Activated B cell treated with CpG ODN at 0.5 μM for 24 hours (primary cell): ENCODE results near the gene FMNL2. TPM values are rescaled to one million over a fixed set of nuclear protein-coding genes. Genes with fewer than 3 reads are reported as not detected.

Experiments
- ATAC-seq: fragments of 200-7000 bp; cut with Tn5 transposase; one replicate; pipeline ENCODE4 v1.10.0; 2021; ENCODE audit warnings: low read depth, mild to moderate bottlenecking, moderate library complexity
- CTCF ChIA-PET: fragments of 350-600 bp; sonication (Branson Sonifier 250); formaldehyde crosslinking; loops from one replicate; lab custom pipeline; 2021; ENCODE audit warnings: antibody characterized with exemption; lab: Charles Lee
- POLR2A ChIA-PET: fragments of 350-600 bp; sonication (Branson Sonifier 250); formaldehyde crosslinking; loops from one replicate; lab custom pipeline; 2021; ENCODE audit warnings: antibody characterized with exemption; lab: Charles Lee
- DNase-seq: peaks from one replicate; pipeline ENCODE4 v3.0.0; 2022
- H3K27ac Mint-ChIP-seq: one replicate; pipeline ENCODE4 v1.8.0; 2020; ENCODE audit warnings: mixed read lengths
- H3K27me3 Mint-ChIP-seq: one replicate; pipeline ENCODE4 v1.8.0; 2021; ENCODE audit warnings: mixed read lengths
- H3K36me3 Mint-ChIP-seq: one replicate; pipeline ENCODE4 v1.8.0; 2021; ENCODE audit warnings: low read depth, mixed read lengths
- H3K4me1 Mint-ChIP-seq: one replicate; pipeline ENCODE4 v1.8.0; 2021; ENCODE audit warnings: mixed read lengths
- H3K4me3 Mint-ChIP-seq: one replicate; pipeline ENCODE4 v1.8.0; 2020; ENCODE audit warnings: mild to moderate bottlenecking, mixed read lengths
- H3K9me3 Mint-ChIP-seq: one replicate; pipeline ENCODE4 v1.8.0; 2020; ENCODE audit warnings: mixed read lengths
- intact Hi-C: fragments of 100-400 bp; cut with micrococcal nuclease; formaldehyde crosslinking; loops from one replicate; pipeline ENCODE4 v1.15.1; 2024
- total RNA-seq: library from RNA; stranded (reverse); gene quantifications from 2 replicates; pipeline ENCODE4 v1.2.3, GENCODE V29; 2022
- TF ChIP-seq, protein P1 (sequence below): fragments of 200-600 bp; IDR thresholded peaks from one replicate; pipeline ENCODE4 v1.8.0; 2022; ENCODE audit warnings: antibody characterized with exemption, mild to moderate bottlenecking

The FMNL2 gene
- total RNA-seq, 1 donor from 2014 or later: 4.0 TPM

DNA sequence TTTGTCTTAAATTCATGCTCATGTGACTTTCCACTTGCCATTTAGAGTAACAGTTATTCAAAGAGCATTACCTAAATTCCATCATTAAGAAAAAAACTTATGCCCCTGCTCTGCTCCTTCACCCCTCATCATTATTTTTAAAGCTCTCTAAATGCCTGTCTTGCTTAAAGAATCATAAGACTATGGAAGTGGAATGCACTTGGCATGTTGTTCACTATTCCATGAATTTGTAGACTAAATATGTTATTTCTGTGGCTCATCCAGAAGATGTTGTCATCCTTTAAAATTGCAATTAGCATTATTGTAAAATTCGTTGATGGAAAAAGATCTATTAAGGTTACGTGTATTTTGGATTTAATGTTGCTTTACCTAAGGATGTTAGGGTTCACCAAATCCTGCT lies 61.8 kb downstream of the FMNL2 start:
- Mint-ChIP-seq H3K4me1 (no peaks in the 10 kb centered on the region), H3K27ac (no peak overlapping the region), H3K36me3 (no peaks in the 10 kb centered on the region), H3K9me3 (no peaks in the 10 kb centered on the region), H3K27me3 (no peaks in the 10 kb centered on the region), H3K4me3 (no peak overlapping the region)
- DNase-seq (no peak), ATAC-seq (no peak)
- ChIA-PET CTCF (no interaction called here), POLR2A (no interaction called here)
- intact Hi-C loops: no loop called here
- TF ChIP-seq, protein P1, sequence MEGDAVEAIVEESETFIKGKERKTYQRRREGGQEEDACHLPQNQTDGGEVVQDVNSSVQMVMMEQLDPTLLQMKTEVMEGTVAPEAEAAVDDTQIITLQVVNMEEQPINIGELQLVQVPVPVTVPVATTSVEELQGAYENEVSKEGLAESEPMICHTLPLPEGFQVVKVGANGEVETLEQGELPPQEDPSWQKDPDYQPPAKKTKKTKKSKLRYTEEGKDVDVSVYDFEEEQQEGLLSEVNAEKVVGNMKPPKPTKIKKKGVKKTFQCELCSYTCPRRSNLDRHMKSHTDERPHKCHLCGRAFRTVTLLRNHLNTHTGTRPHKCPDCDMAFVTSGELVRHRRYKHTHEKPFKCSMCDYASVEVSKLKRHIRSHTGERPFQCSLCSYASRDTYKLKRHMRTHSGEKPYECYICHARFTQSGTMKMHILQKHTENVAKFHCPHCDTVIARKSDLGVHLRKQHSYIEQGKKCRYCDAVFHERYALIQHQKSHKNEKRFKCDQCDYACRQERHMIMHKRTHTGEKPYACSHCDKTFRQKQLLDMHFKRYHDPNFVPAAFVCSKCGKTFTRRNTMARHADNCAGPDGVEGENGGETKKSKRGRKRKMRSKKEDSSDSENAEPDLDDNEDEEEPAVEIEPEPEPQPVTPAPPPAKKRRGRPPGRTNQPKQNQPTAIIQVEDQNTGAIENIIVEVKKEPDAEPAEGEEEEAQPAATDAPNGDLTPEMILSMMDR: no peak

DNA sequence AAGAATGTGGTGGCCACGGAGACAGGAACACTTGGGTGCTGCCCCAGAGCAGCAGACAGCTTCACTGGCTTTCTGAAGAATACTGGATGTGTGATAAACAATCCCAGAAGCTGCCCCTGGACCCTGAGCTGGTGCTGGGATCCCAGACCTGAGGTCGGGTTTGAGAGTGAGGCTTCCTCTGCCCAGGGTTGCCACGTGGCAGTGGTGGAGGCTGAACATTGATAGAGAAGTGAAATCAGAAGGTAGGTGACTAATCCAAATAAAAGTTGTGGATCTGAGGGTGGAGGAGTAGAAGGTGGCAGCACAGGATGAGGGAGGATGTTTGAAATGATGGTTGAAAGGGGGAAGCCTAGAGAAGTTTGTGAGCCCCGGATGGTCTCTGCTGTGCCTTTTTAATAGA lies 64.0 kb downstream of the FMNL2 start:
- no peak overlapping the region for H3K4me3 Mint-ChIP-seq
- no peaks in the 10 kb centered on the region for H3K9me3 Mint-ChIP-seq
- ChIA-PET CTCF (no interaction called here), POLR2A (no interaction called here)
- intact Hi-C loops: no loop called here
- no peaks in the 10 kb centered on the region for H3K27me3 Mint-ChIP-seq
- TF ChIP-seq, protein P1: no peak
- DNase-seq: no peak
- no peaks in the 10 kb centered on the region for H3K36me3 Mint-ChIP-seq
- ATAC-seq: no peak
- H3K4me1 Mint-ChIP-seq: no peaks in the 10 kb centered on the region
- H3K27ac Mint-ChIP-seq: no peak overlapping the region

DNA sequence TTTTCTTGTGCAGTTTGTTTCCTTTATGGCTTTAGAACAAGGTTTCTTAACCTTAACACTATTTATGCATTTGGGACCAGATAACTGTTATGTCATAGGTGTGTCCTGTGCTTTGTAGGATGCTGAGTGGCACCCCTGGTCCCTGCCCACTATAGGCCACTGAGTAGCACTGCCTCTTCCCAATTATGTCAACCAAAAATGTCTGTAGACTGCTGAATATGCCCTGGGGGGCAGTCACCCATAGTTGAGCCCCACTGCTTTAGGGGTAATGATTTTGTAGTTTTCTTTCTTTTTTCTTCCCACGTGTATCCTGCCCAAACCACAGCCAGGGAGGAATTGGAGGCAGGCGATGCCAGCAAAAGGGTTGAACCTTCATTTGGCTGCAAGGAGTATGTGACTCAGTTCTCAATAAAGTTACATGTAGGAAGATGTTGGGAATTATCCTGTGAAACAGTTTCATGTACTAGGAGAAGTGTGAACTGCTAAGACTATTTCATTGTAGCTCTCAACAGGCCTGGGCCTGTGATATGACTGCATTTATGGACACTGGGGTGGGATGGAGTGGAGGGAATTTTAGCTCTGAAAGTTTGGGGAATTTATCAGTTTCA lies 65.7 kb downstream of the FMNL2 start:
- ChIA-PET CTCF (no interaction called here), POLR2A (no interaction called here)
- H3K36me3 Mint-ChIP-seq: no peaks in the 10 kb centered on the region
- no peaks in the 10 kb centered on the region for H3K9me3 Mint-ChIP-seq
- TF ChIP-seq, protein P1: no peak
- H3K4me3 Mint-ChIP-seq: no peak overlapping the region
- H3K4me1 Mint-ChIP-seq: no peaks in the 10 kb centered on the region
- intact Hi-C loops: no loop called here
- DNase-seq (no peak), ATAC-seq (no peak)
- H3K27ac Mint-ChIP-seq: no peak overlapping the region
- no peaks in the 10 kb centered on the region for H3K27me3 Mint-ChIP-seq

DNA sequence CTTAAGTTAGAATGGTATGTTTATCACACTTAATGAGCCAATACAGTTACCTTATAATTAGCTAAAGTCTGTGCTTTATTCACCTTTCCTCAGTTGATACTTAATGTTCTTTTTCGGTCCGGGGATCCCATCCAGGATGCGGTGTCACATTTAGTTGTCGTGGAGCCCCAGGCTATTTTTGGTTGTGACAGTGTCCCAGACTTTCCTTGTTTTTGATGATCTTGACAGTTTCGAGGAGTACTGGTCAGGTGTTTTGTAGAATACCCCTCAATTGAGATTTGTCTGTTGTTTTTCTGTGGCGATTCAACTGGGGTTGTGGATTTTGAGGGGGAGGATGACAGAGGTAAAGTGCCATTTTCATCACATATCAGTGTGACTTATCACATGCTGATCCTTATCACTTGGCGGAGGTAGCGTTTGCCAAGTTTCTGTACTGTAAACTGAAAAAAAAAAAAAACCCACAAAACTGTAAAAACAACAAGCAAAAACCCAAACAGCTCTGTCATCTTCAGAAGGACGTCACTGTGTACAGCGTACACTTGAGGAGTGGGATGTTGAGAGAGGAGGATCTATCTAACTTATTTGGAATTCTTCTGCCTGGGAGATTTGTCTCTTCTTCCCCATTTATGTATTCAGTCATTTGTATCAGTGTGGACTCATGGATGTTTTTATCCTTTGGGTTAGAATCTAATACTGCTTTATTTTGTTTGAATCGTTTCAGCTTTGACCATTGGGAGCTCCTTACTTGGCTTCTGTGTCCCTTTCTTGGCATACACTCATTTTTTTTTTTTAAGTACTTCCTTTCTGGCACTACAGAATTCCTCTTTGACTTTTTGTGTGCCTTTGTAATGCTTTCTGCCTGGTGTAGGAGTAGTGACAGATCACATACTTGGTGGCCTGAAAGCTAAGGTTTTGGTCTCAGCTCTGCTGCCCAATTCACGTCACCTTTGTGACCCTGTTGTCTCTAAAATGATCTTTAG lies 68.1 kb downstream of the FMNL2 start:
- no peak overlapping the region for H3K27ac Mint-ChIP-seq
- intact Hi-C loops: no loop called here
- peaks cover 22% of the 10 kb centered on the region for H3K4me1 Mint-ChIP-seq
- CTCF ChIA-PET: interaction anchor here (0.6 kb wide), 1 partner anchor 372 kb away, joined by 4 read pairs; no protein-coding TSS in a partner anchor
- H3K27me3 Mint-ChIP-seq: no peaks in the 10 kb centered on the region
- DNase-seq: no peak
- no peaks in the 10 kb centered on the region for H3K36me3 Mint-ChIP-seq
- no peak for ATAC-seq
- H3K4me3 Mint-ChIP-seq: no peak overlapping the region
- TF ChIP-seq, protein P1: no peak
- no peaks in the 10 kb centered on the region for H3K9me3 Mint-ChIP-seq
- POLR2A ChIA-PET: interaction anchor here (1.0 kb wide), 1 partner anchor 64 kb away, joined by 4 read pairs; no protein-coding TSS in a partner anchor
